Natural killer cell treated with Interleukin-12 subunit alpha and Interleukin-12 subunit beta and Interleukin-15 and Interleukin-18, amount 100 ng/mL, for 72 hours (primary cell): ENCODE results near the gene CPNE4. TPM values are rescaled to one million over a fixed set of nuclear protein-coding genes. Genes with fewer than 3 reads are reported as not detected.
"Not testable (repeated sequence)": the region's sequence is repeated elsewhere in the genome, so short reads cannot be mapped to it uniquely, and the experiment has no call there.

ENCODE experiments used
- ATAC-seq, 2 donors: fragments of 150-1000 bp; cut with Tn5 transposase in 1 of 2; sonication (Bioruptor Pico), chemical (Tn5 transposase) in 1 of 2; 2 replicates each; pipeline ENCODE4 v1.10.0; 2021
- DNase-seq: peaks from one replicate; pipeline ENCODE4 v3.0.0; 2022; ENCODE audit warnings: low spot score
- H3K27ac Mint-ChIP-seq, 2 donors: 1 replicate in 1 of 2; 2 replicates in 1 of 2; pipeline ENCODE4 v1.8.0; 2022; ENCODE audit warnings: mixed read lengths in 2 of 2, mild to moderate bottlenecking in 1 of 2, moderate library complexity in 1 of 2
- H3K27me3 Mint-ChIP-seq, 2 donors: 1 replicate in 1 of 2; 2 replicates in 1 of 2; pipeline ENCODE4 v1.8.0; 2022; ENCODE audit warnings: mixed read lengths in 2 of 2
- H3K36me3 Mint-ChIP-seq: one replicate; pipeline ENCODE4 v1.8.0; 2022; ENCODE audit warnings: mixed read lengths
- H3K4me1 Mint-ChIP-seq, 2 donors: 1 replicate in 1 of 2; 2 replicates in 1 of 2; pipeline ENCODE4 v1.8.0; 2022; ENCODE audit warnings: low read depth in 2 of 2, mixed read lengths in 2 of 2, mild to moderate bottlenecking in 1 of 2
- H3K4me3 Mint-ChIP-seq: one replicate; pipeline ENCODE4 v1.8.0; 2022; ENCODE audit warnings: mixed read lengths
- H3K9me3 Mint-ChIP-seq: 2 replicates; pipeline ENCODE4 v1.8.0; 2022; ENCODE audit warnings: mixed read lengths
- total RNA-seq, 2 donors: library from RNA; stranded (reverse); gene quantifications; one replicate each; pipeline ENCODE4 v1.2.3, GENCODE V29; 2022

Gene CPNE4
- not detected for total RNA-seq

GRCh38 chr3:132034486-132035464 is at the start of gene CPNE4:
TSS of gene CPNE4 (minus strand) at chr3:132035014.
- Mint-ChIP-seq H3K9me3 (no peaks in the 10 kb centered on the region), H3K27me3 (peaks cover 24 to 72% of the 10 kb centered on the region in 2 donors), H3K4me1 (peaks cover 0 to 5% of the 10 kb centered on the region in 2 donors), H3K36me3 (peaks cover 7% of the 10 kb centered on the region), H3K4me3 (peak within 1 kb of the TSS; percentile 21), H3K27ac (no peak within 1 kb of the TSS)
- ATAC-seq, result peak; percentile 74 to 80
- no peak for DNase-seq

- Mint-ChIP-seq H3K4me3 (no peak overlapping the region), H3K36me3 (no peaks in the 10 kb centered on the region), H3K27me3 (no peaks in the 10 kb centered on the region), H3K27ac (no peak overlapping the region), H3K9me3 (peaks cover 9% of the 10 kb centered on the region), H3K4me1 (no peaks in the 10 kb centered on the region)
- DNase-seq (no peak), ATAC-seq (no peak)
These were observed 48.9 kb upstream of the CPNE4 start for GRCh38 chr3:132083583-132084279.

- H3K4me1 Mint-ChIP-seq, result no peaks in the 10 kb centered on the region
- H3K4me3 Mint-ChIP-seq, result no peak overlapping the region
- no peak for ATAC-seq
- H3K27ac Mint-ChIP-seq, result no peak overlapping the region
- no peaks in the 10 kb centered on the region for H3K36me3 Mint-ChIP-seq
- H3K27me3 Mint-ChIP-seq, result no peaks in the 10 kb centered on the region
- peaks cover 9% of the 10 kb centered on the region for H3K9me3 Mint-ChIP-seq
- no peak for DNase-seq
These were observed 48.3 kb upstream of the CPNE4 start for GRCh38 chr3:132083159-132083558.

GRCh38 chr3:132079147-132079546 is 44.3 kb upstream of the CPNE4 start:
- Mint-ChIP-seq H3K9me3 (peaks cover 11% of the 10 kb centered on the region), H3K4me3 (no peak overlapping the region), H3K27ac (no peak overlapping the region), H3K27me3 (no peaks in the 10 kb centered on the region), H3K4me1 (no peaks in the 10 kb centered on the region), H3K36me3 (no peaks in the 10 kb centered on the region)
- no peak for ATAC-seq
- DNase-seq, result no peak

GRCh38 chr3:132073771-132074170 is 39.0 kb upstream of the CPNE4 start:
- DNase-seq (no peak), ATAC-seq (no peak)
- H3K4me1 Mint-ChIP-seq, result no peaks in the 10 kb centered on the region
- peaks cover 0 to 5% of the 10 kb centered on the region in 2 donors for H3K27me3 Mint-ChIP-seq
- H3K27ac Mint-ChIP-seq, result no peak overlapping the region
- H3K36me3 Mint-ChIP-seq, result no peaks in the 10 kb centered on the region
- no peak overlapping the region for H3K4me3 Mint-ChIP-seq
- H3K9me3 Mint-ChIP-seq, result peaks cover 6% of the 10 kb centered on the region

- Mint-ChIP-seq H3K36me3 (no peaks in the 10 kb centered on the region), H3K4me1 (no peaks in the 10 kb centered on the region), H3K4me3 (no peak overlapping the region), H3K27ac (no peak overlapping the region), H3K9me3 (peaks cover 11% of the 10 kb centered on the region), H3K27me3 (peaks cover 0 to 5% of the 10 kb centered on the region in 2 donors)
- DNase-seq (no peak), ATAC-seq (no peak)
These were observed 36.2 kb upstream of the CPNE4 start for GRCh38 chr3:132071043-132071442.

- Mint-ChIP-seq H3K4me3 (no peak overlapping the region), H3K9me3 (peaks cover 4% of the 10 kb centered on the region), H3K27ac (no peak overlapping the region), H3K36me3 (no peaks in the 10 kb centered on the region), H3K27me3 (peaks cover 0 to 8% of the 10 kb centered on the region in 2 donors), H3K4me1 (no peaks in the 10 kb centered on the region)
- ATAC-seq, result no peak
- no peak for DNase-seq
These were observed 29.3 kb upstream of the CPNE4 start for GRCh38 chr3:132064114-132064513.

- no peak for ATAC-seq
- DNase-seq, result no peak
- peaks cover 3 to 12% of the 10 kb centered on the region in 2 donors for H3K27me3 Mint-ChIP-seq
- H3K36me3 Mint-ChIP-seq, result no peaks in the 10 kb centered on the region
- peaks cover 7% of the 10 kb centered on the region for H3K9me3 Mint-ChIP-seq
- no peak overlapping the region for H3K27ac Mint-ChIP-seq
- no peaks in the 10 kb centered on the region for H3K4me1 Mint-ChIP-seq
- H3K4me3 Mint-ChIP-seq, result no peak overlapping the region
These were observed 27.7 kb upstream of the CPNE4 start for GRCh38 chr3:132062535-132062934.

- Mint-ChIP-seq H3K36me3 (no peaks in the 10 kb centered on the region), H3K27ac (no peak overlapping the region), H3K27me3 (peaks cover 4 to 8% of the 10 kb centered on the region in 2 donors), H3K9me3 (peaks cover 12% of the 10 kb centered on the region), H3K4me1 (no peaks in the 10 kb centered on the region), H3K4me3 (no peak overlapping the region)
- ATAC-seq, result no peak
- DNase-seq, result no peak
These were observed 21.1 kb upstream of the CPNE4 start for GRCh38 chr3:132055872-132056271.

- DNase-seq (no peak), ATAC-seq (no peak)
- H3K27ac Mint-ChIP-seq, result no peak overlapping the region
- H3K4me1 Mint-ChIP-seq, result no peaks in the 10 kb centered on the region
- H3K36me3 Mint-ChIP-seq, result no peaks in the 10 kb centered on the region
- H3K9me3 Mint-ChIP-seq, result peaks cover 6% of the 10 kb centered on the region
- no peak overlapping the region for H3K4me3 Mint-ChIP-seq
- no peaks in the 10 kb centered on the region for H3K27me3 Mint-ChIP-seq
These were observed 12.4 kb upstream of the CPNE4 start for GRCh38 chr3:132047209-132047608.

- DNase-seq, H3K36me3 Mint-ChIP-seq, H3K27me3 Mint-ChIP-seq, H3K9me3 Mint-ChIP-seq, H3K4me1 Mint-ChIP-seq, H3K4me3 Mint-ChIP-seq, ATAC-seq, H3K27ac Mint-ChIP-seq: not testable (repeated sequence)
These were observed 10.1 kb upstream of the CPNE4 start for GRCh38 chr3:132044874-132045273.

GRCh38 chr3:132042681-132043080 is 7.9 kb upstream of the CPNE4 start:
- ATAC-seq (no peak), DNase-seq (no peak)
- peaks cover 0 to under 1% of the 10 kb centered on the region in 2 donors for H3K27me3 Mint-ChIP-seq
- no peak overlapping the region for H3K27ac Mint-ChIP-seq
- H3K4me3 Mint-ChIP-seq, result no peak overlapping the region
- H3K9me3 Mint-ChIP-seq, result no peaks in the 10 kb centered on the region
- H3K36me3 Mint-ChIP-seq, result no peaks in the 10 kb centered on the region
- no peaks in the 10 kb centered on the region for H3K4me1 Mint-ChIP-seq

- DNase-seq (no peak), ATAC-seq (no peak)
- Mint-ChIP-seq H3K4me3 (no peak overlapping the region), H3K36me3 (no peaks in the 10 kb centered on the region), H3K9me3 (no peaks in the 10 kb centered on the region), H3K27ac (no peak overlapping the region), H3K4me1 (peaks cover 0 to 5% of the 10 kb centered on the region in 2 donors), H3K27me3 (peaks cover 16 to 41% of the 10 kb centered on the region in 2 donors)
These were observed 3.5 kb upstream of the CPNE4 start for GRCh38 chr3:132038198-132038825.

GRCh38 chr3:132037581-132037980 is 2.8 kb upstream of the CPNE4 start:
- H3K4me1 Mint-ChIP-seq, result peaks cover 0 to 5% of the 10 kb centered on the region in 2 donors
- no peak for DNase-seq
- no peak overlapping the region for H3K27ac Mint-ChIP-seq
- no peak overlapping the region for H3K4me3 Mint-ChIP-seq
- peaks cover 6% of the 10 kb centered on the region for H3K36me3 Mint-ChIP-seq
- ATAC-seq, result no peak
- H3K27me3 Mint-ChIP-seq, result peaks cover 22 to 48% of the 10 kb centered on the region in 2 donors
- H3K9me3 Mint-ChIP-seq, result no peaks in the 10 kb centered on the region
